Activated CD8-positive, alpha-beta memory T cell treated with anti-CD3 and anti-CD28 coated beads for 1 hour (primary cell): Measurements from ENCODE around the gene TREM2.

Experiments
- DNase-seq, 2 donors: peaks; one replicate each; pipeline ENCODE4 v3.0.0-alpha.2; 2020; ENCODE audit warnings: low read depth in 1 of 2; ENCODE audit errors: extremely low read depth in 1 of 2

Gene TREM2

GRCh38 chr6:41184761-41185160 is 21.8 kb upstream of the TREM2 start:
- no peak for DNase-seq

- DNase-seq, result no peak
These were observed 19.4 kb upstream of the TREM2 start for GRCh38 chr6:41182069-41183034.

- DNase-seq, result no peak
These were observed 18.6 kb upstream of the TREM2 start for GRCh38 chr6:41181566-41181965.

DNA sequence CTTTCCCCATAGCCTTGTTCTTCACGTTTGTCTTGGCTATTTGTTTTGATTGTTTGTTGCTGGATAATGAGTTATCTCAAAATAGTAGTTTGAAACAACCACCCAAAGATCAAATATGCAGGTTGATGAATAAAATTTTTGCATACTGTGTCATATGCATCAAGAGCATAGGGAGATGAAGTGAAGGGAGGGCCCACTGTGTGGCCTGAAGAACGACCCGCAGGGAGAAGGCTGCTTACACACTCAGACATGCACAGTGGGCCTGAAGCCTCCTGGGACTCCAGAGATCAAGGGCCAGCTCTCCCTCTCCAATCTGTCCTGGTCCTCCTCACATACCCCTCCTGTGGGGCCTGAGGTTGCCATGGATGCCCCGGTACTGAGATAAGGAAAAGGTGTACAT is 16.2 kb upstream of the TREM2 start:
- DNase-seq, result no peak

- no peak for DNase-seq
These were observed 14.8 kb upstream of the TREM2 start for GRCh38 chr6:41177695-41178094.

DNA sequence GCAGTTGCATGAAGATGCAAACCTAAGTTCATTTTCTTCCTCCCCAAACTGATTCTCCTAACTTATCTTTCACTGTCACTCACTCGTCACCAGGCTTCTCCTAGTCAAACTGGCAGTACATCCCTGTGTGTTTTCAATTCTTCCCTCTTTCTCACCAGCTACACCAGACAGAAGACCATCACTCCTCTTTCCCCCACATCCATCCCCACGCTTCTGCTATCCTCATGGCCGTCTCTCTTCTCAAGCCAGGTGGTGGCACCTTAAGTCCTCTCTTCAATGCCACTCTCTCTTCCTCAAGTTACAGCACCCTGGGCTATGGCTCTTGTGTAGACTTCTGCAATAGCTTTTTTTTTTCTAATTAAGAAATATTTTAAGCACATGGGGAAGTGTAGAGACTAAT is 14.4 kb upstream of the TREM2 start:
- no peak for DNase-seq

GRCh38 chr6:41176189-41176588 is 13.3 kb upstream of the TREM2 start:
- no peak for DNase-seq

DNA sequence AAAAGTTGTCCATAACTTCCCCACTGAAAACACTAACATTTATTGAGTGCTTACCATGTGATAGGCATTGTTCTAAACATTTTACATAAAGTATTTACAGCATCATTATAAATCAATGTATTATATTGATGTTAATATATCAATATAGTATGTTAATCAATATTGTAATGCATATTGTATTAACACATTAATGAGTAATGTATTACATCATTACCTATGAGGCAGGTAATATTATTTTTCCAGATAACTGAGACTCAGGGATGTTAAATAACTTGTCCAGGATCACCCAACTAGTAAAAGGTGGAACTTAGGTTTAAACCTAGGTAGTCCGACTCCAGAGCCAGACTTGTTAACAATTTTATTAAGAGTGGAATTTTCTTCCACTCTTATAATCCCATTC is 12.2 kb upstream of the TREM2 start:
- DNase-seq, result no peak

DNA sequence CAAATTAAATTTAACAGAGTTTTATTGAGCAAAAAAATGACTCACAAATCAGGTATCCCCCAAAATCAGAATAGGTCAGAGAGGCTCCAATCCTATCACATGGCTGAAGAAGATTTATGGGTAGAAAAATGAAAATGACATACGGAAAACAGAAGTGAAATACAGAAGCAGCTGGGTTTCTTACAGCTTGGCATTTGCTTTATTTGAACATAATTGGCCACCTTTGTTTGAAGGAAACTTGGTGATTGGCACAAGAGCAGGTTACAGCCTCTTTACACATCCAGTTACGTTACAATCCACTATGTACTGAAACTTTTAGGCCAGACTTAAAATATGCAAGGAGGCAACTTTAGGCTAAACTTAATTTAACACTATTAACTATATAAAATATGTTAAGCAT is 11.7 kb upstream of the TREM2 start:
- no peak for DNase-seq

- no peak for DNase-seq
These were observed 9.0 kb upstream of the TREM2 start for GRCh38 chr6:41171908-41172307.

DNA sequence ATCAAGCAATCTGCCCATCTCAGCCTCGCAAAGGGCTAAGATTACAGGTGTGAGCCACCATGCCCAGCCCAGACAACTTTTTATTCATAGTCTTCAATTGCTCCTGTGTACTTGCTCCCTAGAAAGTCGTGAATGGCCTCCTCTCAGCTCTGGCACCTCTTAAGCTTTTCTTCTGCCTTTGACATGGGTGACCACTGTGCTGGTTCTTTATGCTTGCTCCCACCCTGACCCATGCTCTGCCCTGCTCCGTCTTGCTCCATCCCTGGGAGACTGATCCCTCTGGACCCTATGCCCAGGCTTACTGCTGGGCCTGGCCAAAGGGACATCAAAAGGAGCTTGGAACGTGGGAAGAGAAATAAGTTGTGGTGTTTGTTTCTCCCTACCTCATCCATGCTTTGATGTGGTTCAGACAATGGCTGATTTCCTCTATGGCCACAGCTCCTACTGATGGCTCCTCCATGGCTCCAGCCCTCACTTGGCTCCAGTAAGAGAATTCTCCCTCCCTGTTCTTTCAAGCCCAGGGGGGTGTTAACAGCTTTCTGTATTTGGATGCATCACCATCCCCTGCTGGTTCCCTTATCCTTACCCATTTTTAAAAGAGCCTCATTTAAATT is 7.7 kb upstream of the TREM2 start:
- no peak for DNase-seq

GRCh38 chr6:41167173-41167963 is 4.5 kb upstream of the TREM2 start:
- DNase-seq, result no peak

GRCh38 chr6:41164551-41165120 is 1.7 kb upstream of the TREM2 start:
- DNase-seq, result no peak

- no peak for DNase-seq
These were observed 452 bp upstream of the TREM2 start for GRCh38 chr6:41163419-41163717.

- no peak for DNase-seq
These were observed 914 bp downstream of the TREM2 start for GRCh38 chr6:41161851-41162552.

GRCh38 chr6:41161380-41161779 is 1.5 kb downstream of the TREM2 start:
- DNase-seq, result no peak

- no peak for DNase-seq
These were observed 2.0 kb downstream of the TREM2 start for GRCh38 chr6:41160933-41161332.

DNA sequence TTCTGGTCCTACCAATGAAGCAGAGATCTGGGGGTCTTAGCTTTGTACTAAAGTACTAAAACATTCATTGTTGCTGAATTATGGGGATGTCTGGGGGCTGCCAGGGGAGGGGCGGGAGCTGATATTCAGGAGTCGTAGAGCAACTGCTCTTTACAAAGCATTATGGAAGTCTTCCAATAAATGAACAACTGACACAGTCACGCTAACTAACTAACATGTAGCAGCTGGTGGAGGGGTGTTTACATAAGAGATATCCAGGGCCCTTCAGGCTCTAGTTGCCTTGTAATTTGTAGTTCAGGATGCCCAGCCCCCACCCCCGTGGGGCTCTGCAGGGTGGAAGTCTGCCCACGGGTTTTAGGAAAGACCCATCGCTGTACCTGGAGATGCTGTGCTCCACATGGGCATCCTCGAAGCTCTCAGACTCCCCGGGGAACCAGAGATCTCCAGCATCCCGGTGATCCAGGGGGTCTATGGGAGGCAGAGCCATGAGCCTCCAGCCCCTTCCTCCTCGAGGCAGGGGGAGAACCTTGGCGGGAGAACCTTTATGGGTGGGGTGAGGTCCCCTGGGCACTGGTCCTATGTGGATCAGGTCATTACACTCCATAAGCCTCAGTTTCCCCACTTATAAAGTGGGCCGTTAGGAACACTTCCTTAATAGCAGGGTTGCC is 3.4 kb downstream of the TREM2 start:
- no peak for DNase-seq

DNA sequence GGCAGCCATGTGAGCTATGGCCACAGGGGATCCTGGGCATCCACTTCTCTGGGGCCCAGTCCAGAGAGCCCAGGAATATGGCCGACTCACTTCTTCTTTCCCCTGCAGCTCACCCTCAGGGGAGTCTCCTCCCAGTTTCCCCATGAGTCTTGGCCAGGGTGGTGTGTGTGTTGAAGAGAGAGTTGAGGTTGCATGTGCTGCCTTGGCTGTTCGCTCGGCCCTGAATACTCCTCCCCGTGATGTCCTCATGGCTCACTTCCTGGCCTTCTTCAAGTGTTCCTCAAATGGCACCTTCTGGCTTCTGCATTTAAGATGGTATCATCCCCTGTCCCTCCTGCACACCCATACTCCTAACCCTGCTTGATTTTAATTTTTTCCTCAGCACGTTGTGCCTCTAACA is 5.6 kb downstream of the TREM2 start:
- DNase-seq, result no peak

- DNase-seq, result no peak
These were observed 6.1 kb downstream of the TREM2 start for GRCh38 chr6:41156771-41157170.
